Measurements from ENCODE around the gene MSLN.

- TF ChIP-seq POLR2A (IDR thresholded peaks at IDR 0.05; ENCODE audit: low read length) (no peak), NFE2L2 (conservative IDR thresholded peaks at IDR 0.05; ENCODE audit: low read length) (no peak), CTCF (IDR thresholded peaks at IDR 0.05) (no peak), MAX (IDR thresholded peaks at IDR 0.05) (no peak), EHF (CRISPR knock-in tag; IDR thresholded peaks at IDR 0.05) (no peak), RAD21 (conservative IDR thresholded peaks at IDR 0.05 in 1 of 2, IDR thresholded peaks at IDR 0.05 in 1 of 2) (no peak), EP300 (IDR thresholded peaks at IDR 0.05) (no peak)
Measured at GRCh38 chr16:724188-725040, 36.1 kb upstream of the MSLN start.
